Mucosa of gallbladder (tissue), 1 donor: Measurements from ENCODE around the gene STK39. TPM values are rescaled to one million over a fixed set of nuclear protein-coding genes. Genes with fewer than 3 reads are reported as not detected.

Source experiments
- DNase-seq: peaks from one replicate; pipeline ENCODE4 v3.0.0-alpha.2; 2020; ENCODE audit warnings: low spot score
- total RNA-seq: library from RNA; stranded (reverse); gene quantifications from one replicate; pipeline ENCODE4 v1.2.1, GENCODE V29; 2021
- donor health status: DM: no; HTN: no; CAD: no.

The STK39 gene
- total RNA-seq, 1 donor from 2014 or later = 47.9 TPM

DNA sequence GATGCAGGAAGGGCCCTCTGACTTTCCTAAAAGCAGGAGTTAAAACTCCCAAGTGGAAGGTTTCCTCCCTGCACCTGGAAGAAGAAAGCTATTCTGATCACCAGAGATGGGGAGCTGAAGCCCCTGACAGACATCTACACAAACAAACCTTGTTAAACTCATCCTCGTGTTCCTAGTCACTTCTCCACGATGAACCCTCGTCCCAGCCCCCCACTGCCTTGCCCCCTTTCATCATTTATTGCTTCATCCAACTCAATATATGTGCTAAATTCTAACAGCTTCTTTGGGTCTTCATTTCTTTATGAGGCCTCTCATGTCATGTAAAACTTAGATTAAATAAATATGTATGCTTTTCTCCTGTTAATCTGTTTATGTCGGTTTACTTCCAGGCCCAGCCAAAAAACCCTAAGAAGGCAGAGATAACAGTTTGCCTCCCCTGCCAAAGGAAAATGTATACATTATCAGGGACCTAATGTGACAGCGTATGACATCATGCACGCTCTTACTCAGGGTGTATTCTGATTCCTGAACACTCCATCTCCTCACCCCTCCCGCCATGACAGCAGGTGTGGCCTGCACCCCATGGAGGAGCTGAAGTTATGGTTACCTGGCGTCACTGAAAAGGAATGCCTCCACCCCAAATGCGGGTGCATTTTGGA, 287.2 kb downstream of the STK39 start:
- DNase-seq = no peak

- no peak for DNase-seq
Measured at GRCh38 chr2:167957662-167958061, 289.7 kb downstream of the STK39 start.

DNA sequence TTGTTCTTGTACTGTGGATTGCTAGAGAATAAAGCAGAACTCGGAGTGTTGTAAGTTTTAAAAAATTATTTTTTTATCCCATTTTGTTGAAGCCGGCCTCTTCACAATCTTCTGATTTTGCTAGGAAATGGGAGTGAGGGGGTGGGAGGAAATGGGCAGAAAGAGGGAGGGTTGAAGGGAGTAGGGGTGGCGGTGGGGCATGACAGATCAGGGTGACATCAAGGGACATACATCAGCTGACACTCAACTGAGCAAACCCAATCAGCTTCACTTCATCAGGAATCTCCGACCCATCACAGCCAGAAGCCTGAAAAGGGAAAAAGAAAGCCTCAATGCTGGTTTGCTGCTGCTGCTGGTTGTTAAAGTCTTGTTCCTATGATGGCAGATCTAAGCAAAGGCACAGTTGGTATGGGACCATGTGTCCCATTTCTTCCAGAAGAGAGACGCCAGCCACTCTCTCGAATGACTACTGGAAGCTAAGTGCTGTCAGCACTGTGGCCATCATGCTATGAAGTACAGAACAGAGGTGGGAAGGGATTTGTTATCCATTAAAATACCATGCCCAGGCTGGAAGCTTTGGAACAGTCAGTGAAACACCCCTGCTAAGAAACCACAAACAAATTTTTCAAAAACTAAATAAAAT, 292.0 kb downstream of the STK39 start:
- DNase-seq = no peak

- DNase-seq = no peak
Measured at GRCh38 chr2:167954495-167954894, 292.9 kb downstream of the STK39 start.

DNA sequence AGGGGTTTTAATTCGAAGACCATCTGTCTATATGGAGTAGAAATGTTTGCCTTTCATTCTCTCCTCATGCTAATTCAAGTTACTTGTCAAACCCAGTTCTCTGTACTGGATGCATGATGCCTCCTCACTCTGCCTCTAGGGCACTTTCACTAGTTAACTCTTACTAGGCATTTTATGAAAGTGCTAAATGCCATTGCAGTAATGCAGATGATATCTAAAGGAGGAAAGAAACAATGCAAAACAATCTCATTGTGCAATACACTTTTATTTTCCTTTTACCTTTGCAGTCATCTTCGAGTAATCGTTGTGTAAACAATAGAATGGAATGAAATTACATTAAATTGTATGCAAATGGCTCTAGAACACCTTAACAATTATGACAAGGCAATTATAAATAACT, 293.6 kb downstream of the STK39 start:
- no peak for DNase-seq

GRCh38 chr2:167950571-167950970, 296.8 kb downstream of the STK39 start:
- DNase-seq = no peak

DNA sequence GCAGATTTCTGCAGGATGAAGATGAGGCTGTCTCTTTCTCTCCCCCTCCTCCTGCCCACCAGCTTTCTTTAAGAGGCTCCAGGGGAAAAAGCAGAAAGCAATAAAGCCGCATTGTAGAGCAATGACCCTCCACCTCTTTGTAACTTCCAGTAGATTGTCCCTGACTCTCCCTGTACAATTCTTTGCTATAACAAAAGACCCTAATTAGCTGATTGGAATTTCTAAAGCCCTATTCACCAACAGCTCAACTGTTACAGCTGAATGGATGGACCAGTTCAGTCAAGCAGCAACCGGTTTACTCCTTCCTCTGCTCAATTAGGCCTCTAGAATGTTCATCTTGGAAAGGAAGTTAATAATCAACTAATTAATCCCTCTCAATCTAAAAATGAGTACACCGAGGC, 301.0 kb downstream of the STK39 start:
- no peak for DNase-seq

DNA sequence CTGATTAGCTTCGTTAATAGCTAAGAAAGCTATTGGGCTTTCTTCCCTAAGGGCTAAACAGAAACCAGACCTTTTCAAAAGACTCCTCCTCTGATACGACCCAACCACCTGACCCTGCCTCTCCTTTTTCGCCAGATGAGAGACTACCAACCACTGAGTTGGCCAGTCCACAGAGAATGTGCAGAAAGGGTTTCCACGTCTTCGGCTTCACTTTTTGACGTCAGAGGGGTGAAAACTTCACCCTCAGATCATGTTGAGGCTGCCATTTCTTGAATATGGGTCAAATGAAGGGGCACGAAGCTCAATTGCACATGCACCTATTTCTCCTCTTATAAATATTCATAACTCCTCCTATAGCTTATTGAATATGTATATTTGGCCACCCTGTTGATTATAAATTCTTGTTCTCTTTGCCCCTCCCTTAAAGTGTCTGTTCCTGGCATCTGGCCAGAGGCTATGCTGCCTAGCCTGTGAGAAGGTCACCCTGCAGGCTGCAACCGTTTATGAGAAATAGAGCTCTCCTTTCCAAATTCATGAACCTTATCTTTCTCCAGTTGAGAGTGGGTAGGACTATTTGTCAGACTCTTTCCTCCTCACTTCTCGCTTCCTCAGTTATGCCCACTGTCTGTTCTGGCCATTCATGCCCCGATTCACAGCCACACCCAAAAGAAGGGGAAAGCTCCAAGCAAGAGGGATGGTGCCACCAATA, 301.6 kb downstream of the STK39 start:
- DNase-seq = no peak

GRCh38 chr2:167944825-167945659, 302.4 kb downstream of the STK39 start:
- no peak for DNase-seq

DNA sequence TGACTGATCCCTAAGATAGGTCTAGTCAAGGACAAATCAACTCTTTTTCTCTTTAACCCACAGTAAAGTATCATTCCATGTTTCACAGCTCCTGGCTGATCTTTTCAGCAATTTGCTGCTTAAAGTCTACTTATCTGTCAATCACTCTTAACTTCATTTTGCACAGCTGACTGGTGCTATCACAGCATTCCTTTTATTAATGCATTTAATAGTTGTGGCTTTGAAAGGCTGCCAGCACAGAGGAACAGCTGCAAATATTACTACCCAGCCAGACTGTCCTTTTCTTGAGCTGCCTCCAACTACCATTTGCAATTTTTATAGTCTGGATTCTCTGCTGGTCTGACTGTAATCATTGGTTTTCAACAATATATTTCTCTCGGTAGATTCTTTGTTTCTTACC, 303.5 kb downstream of the STK39 start:
- no peak for DNase-seq

DNA sequence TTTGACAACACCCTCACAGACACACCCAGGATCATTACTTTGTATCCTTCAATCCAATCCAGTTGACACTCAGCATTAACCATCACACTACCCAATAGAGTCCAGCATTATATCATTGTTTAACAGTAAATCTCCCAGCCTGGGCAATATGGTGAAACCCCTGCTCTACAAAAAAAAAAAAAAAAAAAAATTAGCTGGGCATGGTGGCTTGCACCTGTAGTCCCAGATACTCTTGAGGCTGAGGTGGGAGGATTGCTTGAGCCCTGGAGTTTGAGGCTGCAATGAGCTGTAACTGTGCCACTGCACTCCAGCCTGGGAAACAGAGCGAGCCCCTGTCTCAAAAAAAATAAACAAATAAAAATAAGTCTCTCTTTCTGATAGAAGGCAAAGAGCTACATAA, 304.0 kb downstream of the STK39 start:
- no peak for DNase-seq

GRCh38 chr2:167942366-167943081, 304.9 kb downstream of the STK39 start:
- no peak for DNase-seq

- DNase-seq = no peak
Measured at GRCh38 chr2:167941604-167942003, 305.8 kb downstream of the STK39 start.

DNA sequence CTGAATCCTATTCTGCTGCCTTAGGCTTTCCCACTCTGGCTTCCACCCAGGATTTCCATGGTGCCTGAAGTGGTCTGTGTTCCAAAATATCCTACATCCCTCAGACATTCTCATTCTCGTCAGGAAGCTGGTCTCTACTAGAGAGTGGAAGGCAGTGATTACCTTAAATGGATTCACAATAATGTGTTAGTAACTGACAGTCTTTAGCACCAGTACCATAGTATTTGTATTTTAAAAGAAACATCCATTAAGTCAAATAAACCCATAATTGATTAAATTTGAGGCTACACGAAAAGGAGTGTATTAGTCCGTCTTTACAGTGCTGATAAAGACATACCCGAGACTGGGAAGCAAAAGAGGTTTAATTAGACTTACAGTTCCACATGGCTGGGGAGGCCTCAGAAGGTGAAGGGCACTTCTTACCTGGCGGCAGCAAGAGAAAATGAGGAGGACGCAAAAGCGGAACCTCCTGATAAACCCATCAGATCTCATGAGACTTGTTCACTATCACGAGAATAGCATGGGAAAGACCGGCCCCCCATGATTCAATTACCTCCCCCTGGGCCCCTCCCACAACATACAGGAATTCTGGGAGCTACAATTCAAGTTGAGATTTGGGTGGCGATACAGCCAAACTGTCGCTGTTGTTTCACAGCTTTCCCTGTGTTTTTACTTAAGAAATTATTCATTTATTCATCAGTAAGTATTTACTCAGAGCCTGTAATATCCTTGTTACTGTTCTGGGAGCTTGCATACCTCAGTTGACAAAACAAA, 306.5 kb downstream of the STK39 start:
- DNase-seq = no peak

DNA sequence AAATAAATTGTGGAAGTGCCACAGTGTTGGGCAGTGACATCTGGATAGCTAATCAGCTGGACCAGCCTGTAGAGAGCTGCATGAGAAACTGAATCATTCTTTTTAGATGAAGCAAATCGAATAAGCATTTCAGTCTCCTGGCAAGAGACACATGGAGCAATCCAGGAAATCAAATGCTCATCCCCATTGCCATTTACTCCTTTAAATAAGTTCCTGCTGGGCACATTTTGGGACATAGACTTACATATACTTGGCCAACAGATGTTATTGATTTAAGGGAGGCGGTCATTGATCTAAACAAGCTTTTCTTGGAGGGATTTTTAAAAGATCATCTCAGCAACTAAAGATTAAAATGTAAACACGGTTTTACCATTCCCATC, 307.1 kb downstream of the STK39 start:
- DNase-seq = no peak

DNA sequence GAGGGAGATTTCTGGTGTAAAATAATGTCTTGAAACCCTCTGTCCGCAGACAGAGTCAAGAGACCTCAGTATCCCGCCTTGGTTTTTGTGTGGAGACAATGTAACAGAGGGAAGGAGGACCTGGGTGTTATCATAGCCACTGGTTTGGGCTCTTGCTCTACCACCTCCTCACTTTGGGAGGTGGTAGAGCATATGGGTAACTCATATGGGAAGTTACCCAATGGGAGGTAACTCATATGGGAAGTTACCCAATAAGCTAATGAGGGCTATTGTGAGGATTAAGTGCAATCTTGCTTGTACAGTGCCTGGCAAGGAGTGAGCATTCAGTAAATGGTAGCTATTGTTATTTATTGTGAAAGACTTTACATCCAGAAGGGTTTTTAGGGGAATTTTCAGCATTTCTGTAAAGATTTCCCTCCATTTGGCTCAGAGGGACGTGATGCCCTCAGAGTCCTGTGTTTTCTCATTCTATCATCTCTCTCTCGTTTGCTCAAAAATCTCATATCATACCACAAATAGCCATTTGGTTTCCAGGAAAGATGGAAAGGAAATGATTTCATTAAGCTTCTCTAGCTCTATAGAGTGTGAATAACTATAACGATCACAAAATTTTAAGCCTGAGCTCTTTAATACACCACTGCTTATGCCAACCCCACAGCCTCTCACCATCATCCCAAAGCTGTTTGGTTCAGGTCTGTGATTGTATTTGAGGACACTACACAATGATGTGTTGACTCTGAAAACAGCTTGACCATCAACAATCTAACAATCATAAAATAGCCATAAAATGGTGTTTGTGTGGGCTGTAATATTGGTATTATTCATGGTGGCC, 307.7 kb downstream of the STK39 start:
- DNase-seq = no peak

- no peak for DNase-seq
Measured at GRCh38 chr2:167937403-167937802, 310.0 kb downstream of the STK39 start.

DNA sequence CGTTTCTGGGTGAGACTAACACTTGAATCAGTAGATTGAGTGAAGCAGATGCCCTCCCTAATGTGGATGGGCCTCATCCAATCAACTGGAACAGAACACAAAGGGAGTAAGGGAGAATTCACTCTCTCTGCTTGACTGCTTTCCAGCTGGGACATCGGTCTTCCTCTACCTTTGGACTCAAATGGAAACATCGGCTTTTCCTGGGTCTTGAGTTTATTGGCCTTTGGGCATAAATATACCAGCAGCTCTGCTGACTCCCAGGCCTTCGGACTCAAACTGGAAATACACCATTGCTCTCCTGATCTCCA, 311.6 kb downstream of the STK39 start:
- DNase-seq = no peak

DNA sequence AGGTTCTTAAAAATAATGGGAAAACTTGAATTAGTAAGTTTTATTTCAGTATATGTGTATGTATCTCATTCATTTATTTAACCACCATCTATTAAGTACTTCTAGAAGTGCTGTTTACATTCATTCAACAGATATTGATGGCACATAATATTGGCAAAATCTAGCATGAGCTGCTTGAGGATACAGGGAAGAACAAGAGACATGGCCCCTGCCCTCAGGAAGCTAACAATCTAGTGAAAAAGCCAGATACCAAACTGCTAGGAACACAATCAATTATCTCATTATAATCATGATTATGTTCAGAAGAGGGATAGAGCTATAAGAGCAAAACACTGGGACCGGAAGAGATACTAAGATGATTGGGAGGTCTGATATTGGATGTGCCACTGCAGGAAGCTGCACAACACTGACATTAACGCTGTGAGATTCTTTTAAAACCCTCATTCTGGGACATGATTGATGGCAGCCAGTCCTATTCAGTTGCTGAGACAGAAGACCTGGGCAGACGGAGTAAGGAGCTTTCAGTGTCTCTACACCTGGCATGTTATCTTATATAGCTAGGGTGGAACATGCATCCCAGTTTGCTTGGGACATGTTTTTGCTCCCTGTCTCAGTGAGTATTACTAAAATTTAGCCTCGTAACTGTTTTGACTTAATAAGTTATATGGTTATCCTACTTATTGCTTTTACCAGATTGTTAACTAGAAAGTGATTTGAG, 314.1 kb downstream of the STK39 start:
- DNase-seq = no peak
